Ovary (tissue), 9 donors: Measurements from ENCODE around the gene RAB41. TPM values are rescaled to one million over a fixed set of nuclear protein-coding genes. Genes with fewer than 3 reads are reported as not detected.

Source experiments
- DNase-seq, 5 donors: peaks; one replicate each; pipeline ENCODE4 v3.0.0-alpha.2; 2019 to 2020
- H3K27ac ChIP-seq, 2 donors: fragments of 200-600 bp; one replicate each; pipeline versions ENCODE4 v1.5.1 to v1.8.0; 2019 to 2022
- H3K27me3 ChIP-seq: fragments of 200-600 bp; one replicate; pipeline ENCODE4 v1.8.0; 2022
- H3K36me3 ChIP-seq: fragments of 200-600 bp; sonication (generic); one replicate; pipeline ENCODE4 v1.5.1; 2019
- H3K4me1 ChIP-seq: one replicate; pipeline ENCODE4 v1.8.1; 2013; ENCODE audit warnings: mild to moderate bottlenecking, moderate library complexity; ENCODE audit not compliant: insufficient read depth
- H3K4me3 ChIP-seq: fragments of 200-600 bp; sonication (generic); one replicate; pipeline ENCODE4 v1.5.1; 2017
- H3K9me3 ChIP-seq, 2 donors: fragments of 200-600 bp in 1 of 2; sonication (generic) in 1 of 2; one replicate each; pipeline versions ENCODE4 v1.5.1 to v1.8.1; 2013 to 2019; ENCODE audit warnings: mild to moderate bottlenecking in 1 of 2, moderate library complexity in 1 of 2
- CTCF ChIP-seq, 3 donors: fragments of 450-650 bp in 2 of 3; fragments of 200-600 bp in 1 of 3; IDR thresholded peaks; one replicate each; pipeline versions ENCODE4 v1.5.1 to v1.8.0; 2016 to 2022; ENCODE audit warnings: antibody characterized with exemption in 3 of 3, mild to moderate bottlenecking in 1 of 3
- EP300 ChIP-seq: sonication (generic); formaldehyde crosslinking; IDR thresholded peaks from one replicate; pipeline ENCODE4 v1.6.1; 2017; ENCODE audit warnings: antibody characterized with exemption
- POLR2A ChIP-seq: fragments of 450-650 bp; IDR thresholded peaks from one replicate; pipeline ENCODE4 v1.6.1; 2017; ENCODE audit warnings: antibody characterized with exemption, mild to moderate bottlenecking, moderate library complexity
- WGBS, 3 donors: extraction: QIAGEN DNeasy Blood & Tissue Kit in 1 of 3; methylation state at CpG; one replicate each; pipeline versions ENCODE4 v1.1.5 to v1.1.7; 2013 to 2017; 5-methylcytosine and 5-hydroxymethylcytosine counted together
- intact Hi-C, 4 donors: fragments of 100-400 bp; cut with DNase I; formaldehyde crosslinking; loops; one replicate each; pipeline versions ENCODE4 v1.11.0 to v1.15.1; 2022 to 2023
- polyA plus RNA-seq, 2 donors: library from polyadenylated mRNA; stranded (reverse); fragments of 200-250 nt in 1 of 2; fragments of 350-450 nt in 1 of 2; fragmentation: Illumina TruSeq in 1 of 2; extraction: RNeasy Lipid Tissue Mini Kit (QIAGEN cat#74804) in 1 of 2; gene quantifications; one replicate each; pipeline ENCODE4 v1.2.3, GENCODE V29; 2013 to 2014
- total RNA-seq, 7 donors: library from RNA; depleted of rRNA in 2 of 7; stranded (reverse); fragments of >200 nt in 2 of 7; fragmentation: NEBNext Ultra II Directional in 3 of 7; extraction: Animal tissue kit (Norgen Biotek cat#: 25700) in 3 of 7; gene quantifications; one replicate each; pipeline versions ENCODE4 v1.1.0 to v1.2.4, GENCODE V29; 2016 to 2023
- donor health status: DM: no; HTN: no; CAD: no; lungs with moderate emphysema.
- donor health status: DM: no; HTN: no; CAD: no.
- donor health status: Bipolar disorder and iron deficiency.
- donor health status: DM: yes; HTN: yes; CAD: no.
- donor health status: DM: no; HTN: no; CAD: no.
- donor health status: DM: yes; HTN: yes; CAD: no.

Gene RAB41
- total and polyA plus RNA-seq, 9 donors: not detected

GRCh38 chrX:70254063-70254400, 27.9 kb upstream of the RAB41 start:
- TF ChIP-seq EP300 (no peak), POLR2A (no peak), CTCF (IDR thresholded peaks at IDR 0.05) (no peak)
- DNase-seq: no peak
- Histone ChIP-seq H3K4me3 (no peak overlapping the region), H3K27ac (no peak overlapping the region), H3K27me3 (no peaks in the 10 kb centered on the region), H3K9me3 (no peaks in the 10 kb centered on the region), H3K36me3 (no peaks in the 10 kb centered on the region), H3K4me1 (no peaks in the 10 kb centered on the region)
- 61 to 84% (median 79%) methylated on average over 1 of the region's 1 CpG for WGBS, 3 donors
- intact Hi-C loops: no loop called here

DNA sequence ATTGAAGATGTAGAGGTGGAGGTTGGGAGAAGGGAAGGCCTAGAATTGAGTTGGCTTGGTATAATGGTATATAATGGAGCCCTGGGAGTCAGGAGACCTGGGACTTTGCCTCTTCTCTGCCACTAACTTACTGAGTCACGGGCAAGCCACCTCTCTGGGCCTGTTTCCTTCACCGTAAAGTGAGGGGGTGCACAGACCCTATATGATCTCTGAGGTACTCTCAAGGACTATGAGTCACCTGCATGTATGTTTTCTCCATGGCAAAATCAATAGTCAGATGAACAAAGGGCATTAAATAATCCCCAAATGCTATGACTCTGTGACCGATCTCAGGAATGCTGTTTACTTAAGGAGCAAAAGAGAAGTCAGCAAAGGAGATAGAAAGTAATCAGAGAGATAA, 27.1 kb upstream of the RAB41 start:
- no peaks in the 10 kb centered on the region for H3K36me3 ChIP-seq
- WGBS, 3 donors: 80 to 85% (median 84%) methylated on average over 3 of the region's 3 CpGs
- intact Hi-C loops: no loop called here

DNA sequence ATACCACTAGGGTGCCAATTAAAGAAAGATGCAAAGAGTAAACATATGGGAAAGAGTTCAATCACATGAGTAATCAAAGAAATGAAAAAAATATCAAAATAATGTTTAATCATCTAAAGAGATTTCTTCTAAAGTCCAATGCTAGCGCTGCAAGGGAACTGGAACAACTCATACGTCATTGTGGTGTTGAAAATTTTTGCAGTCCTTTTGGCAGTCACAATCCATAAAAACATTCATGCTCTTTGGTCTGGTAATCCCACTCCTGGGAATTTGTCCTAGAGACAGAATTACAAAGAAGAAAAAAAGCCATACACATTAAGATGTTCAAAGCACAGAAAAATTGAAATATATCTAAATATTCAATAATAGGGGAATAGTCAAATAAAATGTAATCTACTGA, 26.5 kb upstream of the RAB41 start:
- no peak for DNase-seq
- intact Hi-C loops: no loop called here
- Histone ChIP-seq H3K27me3 (no peaks in the 10 kb centered on the region), H3K36me3 (no peaks in the 10 kb centered on the region), H3K27ac (no peak overlapping the region), H3K4me1 (no peaks in the 10 kb centered on the region), H3K9me3 (no peaks in the 10 kb centered on the region), H3K4me3 (no peak overlapping the region)
- TF ChIP-seq EP300 (no peak), POLR2A (no peak), CTCF (IDR thresholded peaks at IDR 0.05) (no peak)
- 73 to 83% (median 81%) methylated on average over 2 of the region's 2 CpGs for WGBS, 3 donors

More for the DNA sequence above, 27.1 kb upstream of the RAB41 start:
- no peak for DNase-seq
- no peaks in the 10 kb centered on the region for H3K9me3 ChIP-seq
- H3K27ac ChIP-seq: no peak overlapping the region
- no peaks in the 10 kb centered on the region for H3K4me1 ChIP-seq
- no peaks in the 10 kb centered on the region for H3K27me3 ChIP-seq
- H3K4me3 ChIP-seq: no peak overlapping the region
- TF ChIP-seq POLR2A: no peak
- no peak for TF ChIP-seq EP300
- TF ChIP-seq CTCF (IDR thresholded peaks at IDR 0.05): no peak

- Histone ChIP-seq H3K4me1 (no peaks in the 10 kb centered on the region), H3K9me3 (no peaks in the 10 kb centered on the region), H3K4me3 (no peak overlapping the region), H3K36me3 (no peaks in the 10 kb centered on the region), H3K27ac (no peak overlapping the region), H3K27me3 (no peaks in the 10 kb centered on the region)
- intact Hi-C loops: no loop called here
- 63 to 66% (median 65%) methylated on average over 5 of the region's 5 CpGs for WGBS, 3 donors
- no peak for DNase-seq
- TF ChIP-seq POLR2A (no peak), CTCF (IDR thresholded peaks at IDR 0.05) (no peak), EP300 (no peak)
Observed at GRCh38 chrX:70257423-70258288, 24.3 kb upstream of the RAB41 start.
